HCT116 (cell line): ENCODE results near the gene KCNC3. TPM values are rescaled to one million over a fixed set of nuclear protein-coding genes. Genes with fewer than 3 reads are reported as not detected.

Experiments
- ATAC-seq: fragments of 200-7000 bp; cut with Tn5 transposase; 2 replicates; pipeline ENCODE4 v1.9.1; 2020; ENCODE audit warnings: mild to moderate bottlenecking, moderate library complexity
- BruUV-seq: library from RNA; stranded (reverse); fragments of 400-500 nt; replicated peaks from 2 replicates; lab custom pipeline; 2021; lab: Mats Ljungman, UMichigan
- CTCF ChIA-PET: fragments of 300-600 bp; sonication (Branson Sonifier 250); formaldehyde crosslinking; loops from one replicate; lab custom pipeline; 2021; ENCODE audit warnings: antibody characterized with exemption; lab: Charles Lee
- POLR2A ChIA-PET: fragments of 300-600, 350-600 bp; sonication (Branson Sonifier 250); formaldehyde crosslinking; loops from one replicate; lab custom pipeline; 2021; ENCODE audit warnings: antibody characterized with exemption; lab: Charles Lee
- RAD21 ChIA-PET, 2 experiments: fragments of 300-600 bp; sonication (Branson Sonifier 250); formaldehyde crosslinking; loops; one replicate each; lab custom pipeline; 2023; ENCODE audit warnings: low total read pairs in 2 of 2; ENCODE audit not compliant: uncharacterized antibody in 2 of 2, unreplicated experiment in 2 of 2, low non-redundant PET in 1 of 2; lab: Charles Lee
- DNase-seq: peaks from one replicate; pipeline ENCODE4 v3.0.0-alpha.2; 2010; ENCODE audit warnings: low read depth, low spot score
- H2AFZ ChIP-seq: fragments of 200-600 bp; shearing (Covaris generic), sonication (generic); 2 replicates; pipeline ENCODE4 v1.6.1; 2017; ENCODE audit warnings: low read depth, mixed run types, mixed read lengths, antibody characterized with exemption, low read length; ENCODE audit not compliant: poor library complexity, severe bottlenecking
- H3K27ac ChIP-seq: 2 replicates; pipeline ENCODE4 v1.5.1; 2012; ENCODE audit warnings: low read depth, low read length
- H3K27me3 ChIP-seq: fragments of 200-600 bp; sonication (generic); 2 replicates; pipeline ENCODE4 v1.6.1; 2016; ENCODE audit warnings: mixed run types, low read length, mixed read lengths; ENCODE audit not compliant: insufficient read depth
- H3K36me3 ChIP-seq, 2 experiments: fragments of 200-500 bp in 1 of 2; fragments of 200-600 bp in 1 of 2; sonication (Bioruptor generic) in 1 of 2; sonication (generic) in 1 of 2; 2 replicates each; pipeline versions ENCODE4 v1.5.1 to v1.6.1; 2014 to 2016; ENCODE audit warnings: low read length in 2 of 2, inconsistent platforms in 1 of 2, mixed read lengths in 1 of 2, mixed run types in 1 of 2; ENCODE audit not compliant: insufficient read depth in 2 of 2, control insufficient read depth in 1 of 2
- H3K4me1 ChIP-seq, 2 experiments: fragments of 200-600 bp in 1 of 2; sonication (generic) in 1 of 2; 2 replicates each; pipeline versions ENCODE4 v1.5.1 to v1.6.1; 2012 to 2017; ENCODE audit warnings: low read length in 2 of 2, inconsistent platforms in 1 of 2, mild to moderate bottlenecking in 1 of 2, mixed read lengths in 1 of 2, mixed run types in 1 of 2, moderate library complexity in 1 of 2; ENCODE audit not compliant: insufficient read depth in 2 of 2, control insufficient read depth in 1 of 2
- H3K4me2 ChIP-seq: fragments of 200-600 bp; sonication (generic); 2 replicates; pipeline ENCODE4 v1.6.1; 2017; ENCODE audit warnings: mixed run types, low read length, mixed read lengths
- H3K4me3 ChIP-seq, 2 experiments: fragments of 200-600 bp in 1 of 2; sonication (generic) in 1 of 2; replicated peaks in 1 of 2; 2 replicates each; pipeline ENCODE4 v1.5.1; 2011 to 2016; ENCODE audit warnings: low read length in 2 of 2, control low read depth in 1 of 2, low read depth in 1 of 2, mild to moderate bottlenecking in 1 of 2, mixed read lengths in 1 of 2, mixed run types in 1 of 2
- H3K79me2 ChIP-seq: fragments of 200-600 bp; sonication (generic); 2 replicates; pipeline ENCODE4 v1.6.1; 2017; ENCODE audit warnings: mild to moderate bottlenecking, mixed run types, low read length, moderate library complexity, mixed read lengths; ENCODE audit not compliant: insufficient read depth
- H3K9ac ChIP-seq: fragments of 200-600 bp; sonication (generic); 2 replicates; pipeline ENCODE4 v1.6.1; 2016; ENCODE audit warnings: low read length, mixed read lengths
- H3K9me2 ChIP-seq: fragments of 200-600 bp; sonication (generic), shearing (Covaris generic); 2 replicates; pipeline ENCODE4 v1.6.1; 2017; ENCODE audit warnings: mixed run types, mild to moderate bottlenecking, moderate library complexity; ENCODE audit not compliant: insufficient read depth
- H3K9me3 ChIP-seq, 2 experiments: fragments of 200-500 bp in 1 of 2; fragments of 200-600 bp in 1 of 2; sonication (Bioruptor generic) in 1 of 2; sonication (generic) in 1 of 2; 2 replicates each; pipeline ENCODE4 v1.6.1; 2014 to 2017; ENCODE audit warnings: low read length in 2 of 2, mixed read lengths in 2 of 2, inconsistent platforms in 1 of 2, low read depth in 1 of 2, mild to moderate bottlenecking in 1 of 2, mixed run types in 1 of 2, moderate library complexity in 1 of 2; ENCODE audit not compliant: control insufficient read depth in 1 of 2, insufficient read depth in 1 of 2
- H4K20me1 ChIP-seq: fragments of 200-600 bp; sonication (generic), shearing (Covaris generic); 2 replicates; pipeline ENCODE4 v1.6.1; 2017; ENCODE audit warnings: mixed run types, mild to moderate bottlenecking, moderate library complexity; ENCODE audit not compliant: insufficient read depth
- CBX3 ChIP-seq: IDR thresholded peaks from 2 replicates; pipeline ENCODE4 v1.6.1; 2012; ENCODE audit warnings: low read depth
- ELF1 ChIP-seq: IDR thresholded peaks from 2 replicates; pipeline ENCODE4 v1.6.1; 2012; ENCODE audit warnings: low read depth, borderline replicate concordance
- EZH2 ChIP-seq: fragments of 200-600 bp; sonication (generic); IDR thresholded peaks from 2 replicates; pipeline ENCODE4 v1.6.1; 2017; ENCODE audit warnings: antibody characterized with exemption, mixed run types
- EZH2phosphoT487 ChIP-seq: fragments of 200-600 bp; IDR thresholded peaks from 2 replicates; pipeline ENCODE4 v1.6.1; 2018; ENCODE audit warnings: antibody characterized with exemption, borderline replicate concordance
- FOSL1 ChIP-seq: IDR thresholded peaks from 2 replicates; pipeline ENCODE4 v1.6.1; 2012; ENCODE audit warnings: low read depth
- POLR2A ChIP-seq: IDR thresholded peaks from 2 replicates; pipeline ENCODE4 v1.7.0; 2011; ENCODE audit warnings: borderline replicate concordance; ENCODE audit not compliant: insufficient read depth, insufficient read length; ENCODE audit errors: extremely low read depth
- RAD21 ChIP-seq: IDR thresholded peaks from 2 replicates; pipeline ENCODE4 v1.6.1; 2012; ENCODE audit warnings: low read depth, mild to moderate bottlenecking
- SRF ChIP-seq: IDR thresholded peaks from 2 replicates; pipeline ENCODE4 v1.6.1; 2012; ENCODE audit warnings: low read depth
- ZNF274 ChIP-seq: fragments of 200-500 bp; sonication (Bioruptor generic); IDR thresholded peaks from 2 replicates; pipeline ENCODE4 v1.6.1; 2014; ENCODE audit warnings: mild to moderate bottlenecking, low read depth, low read length, inconsistent platforms
- intact Hi-C: fragments of 100-400 bp; cut with micrococcal nuclease; formaldehyde crosslinking; loops from 2 replicates; pipeline ENCODE4 v1.10.0; 2022
- total RNA-seq: library from RNA; stranded (reverse); gene quantifications from one replicate; pipeline ENCODE4 v1.2.1, GENCODE V29; 2021; ENCODE audit not compliant: unreplicated experiment
- TF ChIP-seq, protein P1 (sequence below): IDR thresholded peaks from 2 replicates; pipeline ENCODE4 v1.6.1; 2011; ENCODE audit warnings: mild to moderate bottlenecking, low read length, moderate library complexity; ENCODE audit not compliant: insufficient replicate concordance; ENCODE audit errors: extremely low read depth

KCNC3 gene
- total RNA-seq, 1 experiment from 2014 or later: 6.9 TPM

DNA sequence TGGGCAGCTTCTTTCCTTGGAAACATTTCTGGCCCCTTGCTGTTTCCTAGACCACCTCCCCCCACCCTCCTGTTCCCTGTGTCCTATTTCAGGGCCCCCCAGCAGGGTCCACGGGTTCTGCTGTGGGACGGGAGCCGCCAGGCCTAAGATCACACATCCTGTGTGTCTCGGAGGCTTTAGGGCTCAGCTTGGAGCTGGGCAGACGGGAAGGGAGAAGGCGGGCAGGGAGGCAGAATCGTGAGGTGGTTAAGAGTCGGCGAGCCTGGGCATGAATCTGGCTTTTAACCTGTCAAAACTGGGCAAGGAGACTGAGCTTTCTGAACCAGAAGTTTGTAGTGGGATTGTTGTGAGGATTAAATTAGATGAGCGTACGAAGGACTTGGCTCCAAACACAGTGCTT lies 4.8 kb downstream of the KCNC3 start (continued):
- TF ChIP-seq, protein P1, sequence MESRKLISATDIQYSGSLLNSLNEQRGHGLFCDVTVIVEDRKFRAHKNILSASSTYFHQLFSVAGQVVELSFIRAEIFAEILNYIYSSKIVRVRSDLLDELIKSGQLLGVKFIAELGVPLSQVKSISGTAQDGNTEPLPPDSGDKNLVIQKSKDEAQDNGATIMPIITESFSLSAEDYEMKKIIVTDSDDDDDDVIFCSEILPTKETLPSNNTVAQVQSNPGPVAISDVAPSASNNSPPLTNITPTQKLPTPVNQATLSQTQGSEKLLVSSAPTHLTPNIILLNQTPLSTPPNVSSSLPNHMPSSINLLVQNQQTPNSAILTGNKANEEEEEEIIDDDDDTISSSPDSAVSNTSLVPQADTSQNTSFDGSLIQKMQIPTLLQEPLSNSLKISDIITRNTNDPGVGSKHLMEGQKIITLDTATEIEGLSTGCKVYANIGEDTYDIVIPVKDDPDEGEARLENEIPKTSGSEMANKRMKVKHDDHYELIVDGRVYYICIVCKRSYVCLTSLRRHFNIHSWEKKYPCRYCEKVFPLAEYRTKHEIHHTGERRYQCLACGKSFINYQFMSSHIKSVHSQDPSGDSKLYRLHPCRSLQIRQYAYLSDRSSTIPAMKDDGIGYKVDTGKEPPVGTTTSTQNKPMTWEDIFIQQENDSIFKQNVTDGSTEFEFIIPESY: no peak
- TF ChIP-seq CBX3: no peak
- TF ChIP-seq RAD21: no peak
- TF ChIP-seq SRF: no peak
- TF ChIP-seq EZH2phosphoT487: no peak
- no peak for TF ChIP-seq POLR2A
- no peak for TF ChIP-seq ELF1

DNA sequence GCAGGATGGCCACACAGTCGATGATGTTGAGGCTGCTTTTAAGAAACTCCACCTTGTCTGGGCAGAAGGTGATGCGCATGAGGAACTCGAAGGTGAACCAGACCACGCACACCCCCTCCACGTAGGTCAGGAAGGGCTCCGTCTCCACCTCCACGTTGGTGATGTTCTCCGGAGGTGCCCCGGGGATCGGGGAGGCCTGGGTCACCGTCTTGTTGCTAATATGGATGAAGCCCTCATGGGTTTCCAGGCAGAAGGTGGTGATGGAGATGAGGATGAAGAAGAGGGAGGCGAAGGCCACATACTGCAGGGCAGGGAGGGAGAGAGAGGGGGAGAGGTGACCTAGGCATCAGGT lies 5.4 kb downstream of the KCNC3 start:
- Histone ChIP-seq H3K9me3 (no peaks in the 10 kb centered on the region), H4K20me1 (no peaks in the 10 kb centered on the region), H3K36me3 (peaks cover 2 to 6% of the 10 kb centered on the region in 2 experiments; a peak in 2 of 4 replicates), H3K9me2 (no peaks in the 10 kb centered on the region), H2AFZ (no peak overlapping the region)
- CTCF ChIA-PET: no interaction called here
- BruUV-seq: no TSS peak
- POLR2A ChIA-PET: no interaction called here
- TF ChIP-seq FOSL1 (no peak), ZNF274 (no peak), EZH2 (no peak)
- TF ChIP-seq, all 23 proteins: peak for 0
- peaks cover 7 to 31% of the 10 kb centered on the region in 2 experiments; a peak in 3 of 4 replicates for H3K4me1 ChIP-seq
- DNase-seq (no peak), ATAC-seq (no peak)
- no peak overlapping the region for H3K4me2 ChIP-seq
- peaks cover 3% of the 10 kb centered on the region; the same call in 1 of the 2 replicates for H3K79me2 ChIP-seq
- RAD21 ChIA-PET: no interaction called here
- H3K27ac ChIP-seq: no peak overlapping the region
- no peak overlapping the region for H3K4me3 ChIP-seq
- intact Hi-C loops: no loop called here
- no peaks in the 10 kb centered on the region for H3K27me3 ChIP-seq
- H3K9ac ChIP-seq: no peak overlapping the region
